ENCODE measurements around the gene CLTRN. TPM values are rescaled to one million over a fixed set of nuclear protein-coding genes. Genes with fewer than 3 reads are reported as not detected.

The CLTRN gene
- total RNA-seq, 2 experiments from 2014 or later = 0.18 TPM; not detected in 1

- CTCF ChIA-PET = no interaction called here
Observed at GRCh38 chrX:15598026-15598425, 66.6 kb downstream of the CLTRN start.

GRCh38 chrX:15594371-15594770 is 70.2 kb downstream of the CLTRN start:
- CTCF ChIA-PET = no interaction called here
- no peak overlapping the region for H3K4me3 Mint-ChIP-seq
- H3K27me3 Mint-ChIP-seq = peaks cover 9% of the 10 kb centered on the region
- POLR2A ChIA-PET = no interaction called here
- H3K4me1 Mint-ChIP-seq = no peaks in the 10 kb centered on the region
- no peaks in the 10 kb centered on the region for H3K9me3 Mint-ChIP-seq
- DNase-seq = no peak
- H3K27ac Mint-ChIP-seq = no peak overlapping the region
- H3K36me3 Mint-ChIP-seq (ENCODE audit: low read depth) = no peaks in the 10 kb centered on the region

More at GRCh38 chrX:15598026-15598425, 66.6 kb downstream of the CLTRN start:
- Mint-ChIP-seq H3K27me3 (no peaks in the 10 kb centered on the region), H3K36me3 (ENCODE audit: low read depth) (no peaks in the 10 kb centered on the region), H3K4me1 (no peaks in the 10 kb centered on the region), H3K9me3 (no peaks in the 10 kb centered on the region), H3K27ac (no peak overlapping the region), H3K4me3 (no peak overlapping the region)
- POLR2A ChIA-PET = no interaction called here
- DNase-seq = no peak

- Mint-ChIP-seq H3K4me1 (no peaks in the 10 kb centered on the region), H3K27me3 (peaks cover 4% of the 10 kb centered on the region), H3K36me3 (ENCODE audit: low read depth) (no peaks in the 10 kb centered on the region), H3K9me3 (no peaks in the 10 kb centered on the region), H3K27ac (no peak overlapping the region), H3K4me3 (no peak overlapping the region)
- DNase-seq = no peak
- ChIA-PET POLR2A (no interaction called here), CTCF (no interaction called here)
Observed at GRCh38 chrX:15579778-15580747, 84.5 kb downstream of the CLTRN start.

Other genes starting within 250 kb of the CLTRN start
- gene PIR, start 171.5 kb downstream of the CLTRN start, total RNA-seq = 1 to 10 TPM; 5.1 to 5.6 TPM
- gene BMX, start 164.0 kb downstream of the CLTRN start, total RNA-seq = not detected
- not detected for gene ACE2, start 63.8 kb downstream of the CLTRN start, total RNA-seq
- gene CA5B, start 73.5 kb upstream of the CLTRN start, total RNA-seq = 10 to 100 TPM; 26.1 to 31.7 TPM
- 10 to 100 TPM; 21.9 to 24.2 TPM for gene ZRSR2, start 125.7 kb upstream of the CLTRN start, total RNA-seq
- 10 to 100 TPM; 29.5 to 34.3 TPM for gene AP1S2, start 190.0 kb upstream of the CLTRN start, total RNA-seq